Inflammatory macrophage treated with lipopolysaccharide for 4 hours (primary cell): ENCODE data around the gene CFAP45.

ENCODE experiments used
- DNase-seq: peaks from one replicate; pipeline ENCODE4 v3.0.0-alpha.2; 2020

CFAP45 gene

DNA sequence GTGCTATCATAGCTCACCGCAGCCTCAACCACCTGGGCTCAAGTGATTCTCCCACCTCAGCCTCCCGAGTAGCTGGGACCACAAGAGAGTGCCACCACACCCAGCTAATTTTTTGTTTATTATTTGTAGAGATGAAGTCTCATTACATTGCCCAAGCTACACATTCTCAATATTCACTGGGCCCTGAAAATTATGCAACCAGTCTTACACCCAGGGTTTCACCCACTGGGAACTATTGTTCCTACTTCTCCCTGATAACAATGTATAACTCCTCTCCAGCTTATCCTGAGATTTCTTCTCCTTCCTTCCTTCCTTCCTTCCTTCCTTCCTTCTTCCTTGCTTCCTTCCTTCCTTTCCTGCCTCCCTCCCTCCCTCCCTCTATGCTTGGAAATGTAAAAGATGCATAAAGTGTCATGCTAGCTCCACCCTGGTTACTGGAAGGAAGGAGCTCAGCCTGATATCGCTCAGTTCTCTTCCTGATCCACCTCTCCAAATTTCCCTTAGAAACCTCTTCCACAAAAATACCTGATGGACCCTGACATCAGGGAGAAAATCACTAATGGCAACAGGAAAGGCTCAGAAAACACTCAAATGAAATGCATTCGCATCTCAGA is 26.3 kb downstream of the CFAP45 start:
- DNase-seq, result no peak

DNA sequence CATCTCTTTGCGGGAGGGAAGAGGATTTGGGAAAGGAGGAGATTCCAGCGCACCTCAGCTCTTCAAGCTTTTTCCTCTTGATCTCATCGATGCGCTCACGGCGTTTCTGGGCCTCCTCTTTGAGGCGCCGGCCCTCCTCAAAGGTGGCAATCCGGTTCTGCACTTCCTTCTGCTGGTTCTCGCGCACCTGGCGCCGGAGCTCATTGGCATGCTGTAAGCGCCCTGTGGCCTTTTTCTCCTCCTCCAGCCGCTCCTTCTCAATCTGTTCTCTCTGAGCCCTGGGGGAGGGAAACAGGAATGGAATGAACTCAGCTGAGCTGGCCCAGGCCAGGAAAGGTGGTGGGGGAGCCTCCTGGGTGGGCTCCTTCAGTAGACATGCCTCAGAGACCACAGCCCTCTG is 27.1 kb downstream of the CFAP45 start:
- no peak for DNase-seq

DNA sequence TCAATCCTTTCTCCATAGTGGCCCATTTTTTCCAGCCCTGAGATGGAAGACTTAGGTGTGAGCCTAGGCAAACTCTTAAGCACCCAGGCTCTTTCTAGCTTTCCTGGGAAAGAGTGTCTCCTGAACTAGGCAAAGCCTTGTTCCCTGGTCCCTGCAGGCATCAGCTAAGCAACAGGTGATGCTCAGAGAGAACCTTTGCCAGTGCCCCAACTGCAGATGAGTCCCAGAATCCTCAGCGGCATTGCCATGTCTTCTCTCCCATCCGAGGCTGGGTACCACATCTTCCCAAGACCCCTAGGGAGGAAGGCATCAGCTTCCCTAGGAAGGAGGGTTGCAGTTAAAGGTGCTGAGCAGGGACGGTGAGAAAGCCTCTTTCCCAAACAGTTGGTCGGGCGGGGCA is 29.3 kb downstream of the CFAP45 start:
- no peak for DNase-seq

DNA sequence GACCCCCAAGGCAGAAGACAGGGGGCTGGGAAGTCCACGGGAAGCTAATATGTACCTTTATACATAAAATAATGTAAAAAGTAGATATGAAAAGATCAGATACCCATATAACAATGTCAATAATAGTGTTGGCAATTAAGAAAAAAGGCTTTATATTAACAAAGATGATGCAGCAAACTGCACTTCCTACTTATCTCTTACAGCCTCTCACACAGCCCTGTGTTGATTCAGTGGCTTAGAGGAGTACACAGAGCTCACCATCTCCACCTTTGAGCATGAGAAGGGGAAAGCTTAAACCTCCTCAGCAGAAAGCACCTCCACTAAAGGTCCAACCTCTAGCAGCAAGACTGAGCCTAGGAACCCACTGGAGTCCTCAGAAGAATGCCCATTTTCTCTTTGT is 30.4 kb downstream of the CFAP45 start:
- no peak for DNase-seq

DNA sequence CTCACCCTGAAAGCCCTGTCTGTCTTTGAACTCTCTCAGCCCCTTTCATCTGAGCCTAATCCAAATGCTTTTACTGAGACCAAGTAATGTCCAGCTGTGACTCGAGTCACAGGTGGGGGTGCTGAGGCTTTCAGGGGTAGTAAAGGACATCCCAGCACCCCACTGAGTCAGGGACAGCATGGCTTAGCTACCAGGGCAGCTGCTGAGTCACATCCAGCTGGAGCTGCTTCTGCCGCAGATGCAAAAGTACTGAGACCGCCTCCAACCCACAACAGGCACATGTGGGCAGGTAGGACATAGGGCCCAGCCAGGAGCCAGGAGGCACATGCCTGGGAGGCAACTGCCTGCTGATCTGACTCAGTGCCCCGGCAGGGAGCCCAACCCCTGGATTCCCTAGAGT is 30.8 kb downstream of the CFAP45 start:
- DNase-seq, result no peak

DNA sequence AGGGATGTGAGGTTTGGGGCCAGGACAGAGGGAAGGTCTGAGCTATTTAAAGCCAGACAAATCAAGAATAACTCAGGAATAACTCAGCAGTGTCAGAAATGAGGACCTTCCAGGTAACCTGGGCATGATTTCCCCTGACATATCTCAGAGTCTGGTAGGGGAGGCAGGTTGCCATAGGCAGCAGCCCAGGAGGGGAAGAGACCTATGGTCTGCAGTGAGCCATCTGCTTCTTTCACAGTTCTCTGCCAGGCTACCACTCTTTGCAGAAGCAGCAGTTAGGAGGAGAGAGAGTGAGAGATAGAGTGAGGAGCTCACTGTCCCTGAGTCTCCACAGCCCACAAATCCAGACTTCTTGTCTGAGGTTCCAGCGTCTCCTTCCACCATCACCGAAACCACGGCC is 31.2 kb downstream of the CFAP45 start:
- DNase-seq, result no peak

DNA sequence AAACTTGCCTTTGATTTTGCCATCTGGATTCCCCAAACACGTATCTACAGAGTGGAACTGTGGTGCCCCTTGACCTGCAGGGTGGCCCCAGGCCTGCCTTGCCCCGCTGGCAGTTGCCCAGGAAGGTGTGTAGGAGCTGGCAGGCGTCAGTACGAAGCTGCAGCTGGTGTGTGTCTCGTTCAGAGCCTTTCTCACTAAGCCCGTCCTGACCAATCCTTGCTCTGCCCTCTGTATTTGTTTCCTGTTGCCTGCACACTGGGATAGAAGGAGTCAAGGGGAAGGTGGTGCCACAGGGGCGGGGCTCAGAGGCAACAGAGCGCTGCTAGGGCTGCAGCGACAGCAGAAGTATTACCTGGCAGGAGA is 32.3 kb downstream of the CFAP45 start:
- no peak for DNase-seq

DNA sequence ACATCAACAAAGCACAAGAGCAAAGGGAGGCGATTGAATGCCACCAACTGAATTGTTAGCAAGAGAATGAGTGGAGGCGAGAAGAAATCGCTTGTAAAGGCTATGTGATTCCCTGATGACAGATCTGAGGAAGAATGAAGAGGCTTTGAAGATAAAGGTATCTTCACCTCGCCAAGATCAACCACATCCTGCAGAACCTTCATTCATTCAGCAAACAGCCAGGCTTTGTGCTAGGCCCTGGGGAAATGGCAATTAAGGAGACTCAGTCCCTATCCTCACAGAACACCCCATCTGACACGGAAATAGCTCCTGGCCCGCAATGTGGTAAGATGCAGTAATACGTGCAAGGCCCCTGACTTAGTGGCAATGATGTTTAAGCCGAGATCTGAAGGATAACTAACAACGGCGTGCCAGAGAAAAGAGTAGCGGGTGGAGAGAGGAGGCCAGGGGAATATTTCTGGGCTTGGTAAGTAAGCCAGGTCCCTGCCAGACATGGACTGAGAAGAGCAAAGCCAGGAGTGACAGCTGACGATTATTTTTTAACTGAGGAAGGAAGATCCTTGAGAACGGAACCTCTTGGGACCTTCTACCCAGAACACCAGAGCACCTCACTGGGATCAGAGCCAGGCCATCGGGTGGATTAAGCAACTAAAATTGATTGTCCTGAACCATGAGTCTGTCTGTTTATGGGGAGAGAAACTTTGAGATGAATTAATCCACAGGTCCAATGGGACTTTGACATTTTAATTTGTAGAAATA is 32.9 kb downstream of the CFAP45 start:
- no peak for DNase-seq

DNA sequence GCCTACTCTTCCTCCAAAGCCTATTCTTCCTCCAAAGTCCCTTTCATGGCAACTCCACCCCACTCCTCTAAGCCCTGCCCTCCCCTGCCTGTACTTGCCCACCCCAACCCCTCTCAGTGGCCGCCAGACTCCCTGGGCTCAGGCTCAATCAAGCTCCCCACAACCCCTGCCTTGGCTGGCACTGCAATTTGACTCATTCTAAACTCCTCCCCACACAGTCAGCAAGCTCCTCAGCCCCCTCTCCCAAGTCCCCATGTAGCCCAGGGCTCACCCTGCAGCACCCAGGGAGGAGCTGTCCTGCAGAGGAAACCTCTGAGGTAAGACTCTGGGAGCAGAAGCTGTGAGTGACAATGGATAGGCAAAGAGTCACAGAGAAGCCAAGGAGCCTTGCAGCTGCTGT is 33.9 kb downstream of the CFAP45 start:
- DNase-seq, result no peak

DNA sequence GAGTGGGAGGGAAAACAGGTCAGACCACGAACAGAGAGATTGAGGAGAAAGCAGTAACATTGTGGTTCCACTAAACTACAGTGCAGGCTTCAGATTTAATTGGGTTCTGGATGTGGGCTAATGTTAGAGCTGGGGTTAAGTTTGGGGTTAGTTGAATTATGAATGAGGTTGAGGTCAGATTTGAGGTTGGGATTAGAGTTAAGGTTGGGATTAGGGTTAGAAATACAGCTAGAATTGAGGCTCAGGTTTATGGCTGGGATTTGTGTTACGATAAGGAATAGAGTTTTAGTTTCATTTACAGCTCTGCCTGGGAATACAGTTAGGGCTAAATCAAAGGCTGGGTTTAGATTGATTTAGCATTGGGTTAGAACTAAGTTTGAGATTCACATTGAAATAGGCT is 35.7 kb downstream of the CFAP45 start:
- no peak for DNase-seq

DNA sequence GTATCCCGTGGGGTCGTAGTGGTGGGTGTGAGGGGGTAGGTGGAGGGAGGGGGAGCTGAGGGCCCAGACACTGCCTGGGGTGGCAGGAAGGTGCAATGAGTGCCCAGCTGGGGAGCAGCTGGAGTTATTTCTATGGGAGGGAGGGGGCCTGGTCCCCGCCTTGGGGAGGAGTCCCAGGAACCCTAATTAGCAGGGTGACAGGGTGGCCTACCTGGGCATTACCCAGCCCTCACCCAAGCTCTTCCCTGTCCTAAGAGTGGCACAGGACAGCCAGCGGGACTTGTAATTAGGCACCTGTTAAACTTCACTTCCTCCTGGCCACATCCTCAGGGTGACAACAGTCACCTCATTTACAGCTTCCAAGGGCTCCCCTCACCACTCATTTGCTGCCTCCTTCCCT is 37.4 kb downstream of the CFAP45 start, which contains the start of gene VSIG8:
Gene VSIG8 (minus strand): TSS at position 101 of the 400 bp plus-strand sequence. CDS start 136 bp downstream, outside the sequence.
- no peak for DNase-seq

DNA sequence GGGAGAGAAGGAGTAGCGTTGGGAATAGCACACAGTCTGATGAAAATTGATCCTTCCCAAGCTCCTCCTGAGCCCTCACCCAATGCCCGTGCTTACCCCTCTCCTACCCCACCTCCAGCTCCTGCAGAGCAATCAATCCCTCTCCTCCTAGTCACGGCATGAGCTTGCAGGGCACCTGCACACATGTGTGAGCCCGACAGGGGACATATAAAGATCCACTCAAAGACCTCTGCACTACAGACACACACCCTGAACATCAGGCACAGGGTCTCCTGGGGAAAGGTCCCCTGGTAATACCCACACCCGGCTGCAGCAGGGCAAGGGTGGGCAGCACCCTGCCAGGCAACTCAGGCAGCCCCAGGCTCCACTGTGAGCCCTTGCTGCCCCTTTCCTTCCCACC is 37.9 kb downstream of the CFAP45 start:
- no peak for DNase-seq

DNA sequence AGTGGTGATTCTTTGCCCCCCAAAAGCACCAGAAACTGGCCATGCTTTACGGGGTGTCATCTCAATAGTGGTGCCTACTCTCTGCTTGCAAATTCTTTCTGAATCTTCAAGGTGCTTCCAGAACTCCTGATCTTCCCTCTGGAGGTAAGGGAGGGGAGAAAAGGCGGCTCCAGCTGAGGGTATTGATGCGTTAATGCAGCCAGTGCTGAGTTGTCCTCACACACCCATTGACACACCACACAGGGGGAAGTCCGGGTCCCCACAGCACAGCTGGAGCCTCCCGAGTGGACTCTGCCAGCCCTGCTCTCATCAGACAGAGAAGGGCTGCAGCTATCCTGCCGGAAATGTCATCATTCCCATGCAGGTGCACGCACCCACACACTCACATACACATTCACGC is 38.7 kb downstream of the CFAP45 start:
- no peak for DNase-seq

DNA sequence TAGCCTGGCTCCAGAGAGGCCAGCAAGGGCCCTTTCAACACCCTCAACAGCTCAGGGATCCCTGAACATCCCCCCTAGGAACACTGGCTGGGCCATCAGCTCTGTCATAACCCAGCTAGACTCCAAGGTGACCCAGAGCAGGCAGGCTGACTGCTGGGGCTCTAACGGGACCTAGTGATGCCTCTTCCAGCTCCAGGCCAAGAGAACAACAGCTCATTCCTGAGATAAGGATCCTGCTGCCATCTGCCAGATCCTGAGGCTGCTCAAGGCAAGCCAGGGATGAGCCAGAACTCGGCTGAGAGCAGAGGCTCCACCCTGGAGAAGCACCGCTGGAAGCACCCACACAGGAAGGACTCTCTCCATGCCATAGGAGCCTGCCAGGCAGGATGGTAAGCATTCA is 39.5 kb downstream of the CFAP45 start:
- DNase-seq, result no peak

DNA sequence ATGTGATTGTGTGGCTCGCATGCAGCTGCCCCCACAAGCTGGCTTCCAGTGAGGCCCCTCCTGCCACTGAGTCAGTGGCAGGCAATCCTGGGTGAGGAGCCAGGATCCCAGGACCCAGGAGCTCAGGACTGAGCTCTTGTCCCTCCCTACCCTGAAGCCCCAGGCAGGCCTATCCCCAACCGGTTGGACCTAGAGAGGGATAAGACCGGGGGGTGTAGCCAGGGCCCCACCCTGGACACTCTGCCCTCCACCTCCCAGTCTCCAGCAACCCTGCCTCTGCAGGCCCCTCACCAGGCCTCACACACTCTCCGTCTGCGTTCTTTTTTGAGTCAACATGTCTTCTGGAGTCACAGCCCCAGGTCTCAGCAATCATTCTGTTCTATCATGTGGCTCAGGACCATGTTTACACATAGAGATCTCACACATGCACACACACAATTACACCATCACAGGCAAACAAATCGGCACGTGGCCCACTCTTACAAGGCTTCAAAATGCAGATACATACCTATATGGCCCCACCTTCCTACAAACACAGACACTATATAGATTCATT is 40.1 kb downstream of the CFAP45 start:
- DNase-seq, result no peak

DNA sequence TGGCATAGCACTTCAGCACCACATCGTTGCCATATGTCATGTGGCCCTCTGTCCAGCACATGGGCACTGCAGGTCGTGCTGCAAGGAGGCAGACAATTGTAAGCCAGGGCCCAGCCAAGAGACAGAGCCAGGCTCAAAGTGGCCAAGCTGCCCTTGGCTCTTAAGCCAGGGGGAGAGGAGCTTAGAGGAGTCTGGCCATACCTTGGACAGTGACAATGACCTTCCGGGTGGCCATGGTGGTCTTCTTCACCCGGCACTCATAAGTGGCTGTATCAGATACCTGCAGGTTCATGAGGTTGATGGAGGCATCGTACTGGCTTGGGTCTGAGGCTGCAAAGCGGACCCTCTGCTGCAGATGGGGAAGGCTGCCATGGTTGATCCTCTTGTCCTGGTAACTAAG is 42.1 kb downstream of the CFAP45 start:
- no peak for DNase-seq

DNA sequence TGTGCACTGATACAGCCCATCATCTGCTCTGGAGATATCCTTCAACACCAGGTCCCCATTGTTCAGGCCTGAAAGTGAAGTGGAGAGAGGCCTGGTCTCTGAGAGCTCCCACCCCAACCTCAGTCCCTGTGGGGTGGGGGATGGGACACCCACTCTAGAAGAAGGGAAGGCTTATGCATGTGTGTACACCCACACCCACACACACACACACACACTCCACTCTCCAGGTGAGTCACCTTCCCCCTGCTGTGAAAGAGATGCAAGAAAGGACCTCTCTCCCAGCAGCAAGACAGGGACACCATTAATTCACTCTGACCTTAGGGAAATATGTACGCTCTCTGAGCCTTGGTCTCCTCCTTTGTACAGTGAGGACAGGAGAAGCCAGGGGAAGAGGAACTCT is 43.4 kb downstream of the CFAP45 start:
- DNase-seq, result no peak

DNA sequence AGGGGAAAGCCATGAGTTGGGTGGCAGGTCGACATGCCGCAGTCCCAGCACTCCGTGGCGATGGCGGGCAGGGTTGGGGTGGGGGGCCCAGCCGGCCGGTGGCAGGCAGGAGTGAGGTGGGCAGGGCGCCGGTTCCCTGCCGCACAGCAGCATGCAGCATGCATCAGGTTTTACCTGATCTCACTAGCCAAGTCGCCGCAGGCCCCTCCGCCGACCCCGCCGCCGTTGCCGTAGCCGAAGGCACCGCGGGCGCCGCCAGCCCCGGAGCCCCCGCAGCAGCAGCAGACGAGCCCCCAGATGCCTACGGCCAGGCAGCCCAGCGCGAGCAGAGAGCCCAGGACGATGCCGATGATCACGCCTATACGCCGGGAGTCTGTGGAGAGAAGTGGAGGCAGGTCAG is 44.3 kb downstream of the CFAP45 start:
- no peak for DNase-seq

DNA sequence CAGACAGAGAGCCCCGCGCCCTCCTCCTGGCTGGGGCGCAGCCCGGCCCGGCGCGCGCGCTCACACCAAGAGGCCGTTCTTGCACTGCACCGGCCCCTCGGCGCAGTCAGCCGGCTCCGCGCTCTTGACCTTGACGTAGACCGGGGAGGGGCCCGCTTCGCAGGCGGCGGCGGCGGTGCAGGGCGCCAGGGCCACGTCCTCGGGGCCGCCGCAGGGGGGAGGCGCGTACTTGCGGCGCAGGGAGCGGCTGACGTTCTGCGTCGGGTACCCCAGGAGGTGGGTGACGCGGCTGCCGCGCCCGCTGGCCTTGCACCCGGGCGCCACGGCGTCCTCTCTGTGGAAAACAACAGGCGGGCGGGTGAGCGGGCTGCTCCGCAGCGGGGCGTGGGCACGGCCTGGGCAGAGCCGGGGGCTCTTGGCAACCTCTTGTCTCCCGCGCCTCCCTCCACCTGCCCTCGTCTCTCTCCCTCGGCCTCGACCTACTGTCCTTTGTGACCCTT is 45.2 kb downstream of the CFAP45 start:
- DNase-seq, result peak; percentile 77

DNA sequence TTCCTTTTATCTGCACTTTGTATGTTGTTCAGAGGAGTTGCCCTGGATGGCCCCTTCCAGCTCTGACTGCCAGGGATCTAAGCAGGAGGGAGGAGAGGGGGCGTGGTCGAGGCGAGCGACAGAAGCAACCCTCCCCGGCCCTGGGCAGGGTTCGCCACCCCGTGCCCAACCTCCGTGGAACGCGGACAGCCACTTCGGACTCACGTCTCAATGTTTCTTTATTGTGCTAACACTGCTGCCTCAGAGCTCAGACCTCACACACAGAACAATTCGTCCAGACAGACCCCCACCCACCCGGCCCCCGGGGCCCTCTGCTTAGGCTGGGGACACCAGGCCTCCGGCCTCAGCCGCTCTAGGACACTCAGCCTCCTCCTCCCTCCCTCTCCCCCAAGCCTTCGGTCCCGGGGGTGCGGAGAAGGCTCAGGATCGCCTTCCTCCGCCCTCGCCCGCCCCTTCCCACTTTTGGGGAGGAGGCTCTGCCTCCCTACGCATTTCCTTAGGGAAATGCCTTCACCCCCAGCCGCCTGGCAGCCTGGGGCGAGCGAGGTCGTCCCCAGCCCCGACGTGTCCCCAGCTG is 45.8 kb downstream of the CFAP45 start:
- DNase-seq, result peak; percentile 34

DNA sequence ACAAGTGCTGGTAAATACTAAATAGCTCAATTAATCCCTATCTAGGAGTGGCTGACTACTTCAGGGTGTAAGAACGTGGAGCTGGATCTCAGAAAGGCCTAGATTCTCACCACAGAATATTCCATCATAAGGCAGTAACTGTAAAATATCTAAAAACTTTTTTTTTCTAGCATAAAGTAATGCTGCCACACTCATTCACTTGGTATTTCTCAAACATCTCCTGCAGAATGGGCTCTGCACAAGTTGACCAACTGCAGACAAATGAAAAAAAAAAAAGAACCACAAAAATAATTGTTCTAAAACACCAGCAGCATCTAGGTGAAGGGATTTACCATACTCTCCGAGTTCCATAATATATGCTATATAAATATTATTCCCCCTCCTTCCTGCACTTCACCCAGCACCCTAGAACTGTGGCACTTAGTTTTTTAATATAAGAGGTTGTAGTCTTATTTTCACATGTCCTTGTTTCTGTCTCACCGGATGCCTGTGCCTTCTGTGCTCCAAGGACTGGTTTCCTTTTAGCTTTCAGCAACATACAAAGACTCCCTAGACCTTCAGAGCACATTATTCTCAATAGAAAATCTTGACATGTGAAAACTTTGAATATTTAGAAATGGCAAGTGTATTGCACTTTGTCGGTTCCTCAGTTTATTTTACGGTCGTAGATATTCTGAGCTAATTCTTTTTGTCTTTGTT is 46.4 kb downstream of the CFAP45 start:
- no peak for DNase-seq

DNA sequence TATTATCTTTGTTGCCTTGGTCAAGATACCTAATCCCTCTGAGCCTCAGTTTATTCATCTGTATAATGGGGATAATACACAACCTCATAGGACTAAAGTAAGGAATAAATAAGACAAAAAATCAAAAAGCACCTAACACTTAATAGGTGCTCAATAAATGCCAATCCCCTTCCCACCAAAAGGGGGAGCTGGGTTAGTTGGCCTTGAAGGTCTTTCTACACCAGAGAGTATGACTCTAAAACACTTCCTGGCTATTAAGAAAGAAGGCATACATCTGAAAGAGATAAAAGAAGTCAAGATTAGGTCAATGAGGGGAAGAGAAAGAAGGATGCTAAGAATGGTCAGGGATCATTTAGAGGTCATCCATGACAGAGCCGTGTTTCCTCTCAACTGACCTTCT is 48.6 kb downstream of the CFAP45 start:
- peak; percentile 58 for DNase-seq

DNA sequence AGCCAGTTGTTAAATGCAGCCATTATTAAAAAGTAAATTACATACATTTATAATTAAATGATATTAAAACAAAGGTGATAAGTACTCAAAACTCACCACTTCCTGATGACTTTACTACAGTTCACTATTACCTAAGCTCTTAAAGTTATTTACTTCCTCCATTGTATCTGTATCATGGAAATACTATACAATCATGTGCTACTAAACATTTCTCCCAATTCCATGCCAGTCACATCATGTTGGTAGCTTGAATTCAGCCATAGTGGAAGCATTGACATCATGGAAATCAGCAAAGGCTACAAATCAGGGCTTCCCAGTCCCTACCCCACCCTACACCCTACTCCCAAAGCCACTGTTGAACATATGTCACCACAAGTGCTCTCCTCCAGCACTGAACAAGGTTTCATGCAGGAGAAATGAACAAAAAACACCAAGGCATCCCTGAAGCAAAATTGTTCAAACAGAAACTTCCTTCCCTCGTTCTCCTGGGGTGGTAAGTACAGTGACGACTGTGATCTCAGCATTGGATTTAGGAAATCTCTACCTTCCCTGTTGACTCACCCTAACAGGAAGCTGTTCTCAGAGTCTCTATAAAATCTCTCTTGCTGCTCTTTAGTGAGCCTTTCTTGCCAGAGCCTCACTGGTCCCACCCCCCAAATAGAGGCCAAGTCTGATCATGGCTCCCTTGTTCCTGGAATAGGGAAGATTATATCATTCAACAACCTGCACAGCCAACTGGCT is 50.2 kb downstream of the CFAP45 start:
- DNase-seq, result peak; percentile 86
